Right ventricle myocardium superior (tissue), 1 donor: ENCODE results near the gene GPX6. TPM values are rescaled to one million over a fixed set of nuclear protein-coding genes. Genes with fewer than 3 reads are reported as not detected.
"Not testable (repeated sequence)": the region's sequence is repeated elsewhere in the genome, so short reads cannot be mapped to it uniquely, and the experiment has no call there.

Experiments used
- ATAC-seq: fragments of 200-7000 bp; cut with Tn5 transposase; one replicate; pipeline ENCODE4 v1.9.1; 2020; ENCODE audit warnings: mild to moderate bottlenecking; ENCODE audit not compliant: poor library complexity
- DNase-seq: peaks from one replicate; pipeline ENCODE4 v3.0.0-alpha.2; 2020
- intact Hi-C: fragments of 100-400 bp; cut with DNase I; formaldehyde crosslinking; loops from one replicate; pipeline ENCODE4 v1.11.2; 2022
- long read RNA-seq: library from polyadenylated mRNA; unstranded; transcript quantifications from one replicate; pipeline ENCODE4 v2.0.0, GENCODE V29; 2021
- total RNA-seq: library from RNA; stranded (reverse); fragmentation: NEBNext Ultra II Directional; extraction: Animal tissue kit (Norgen Biotek cat#: 25700); gene quantifications from one replicate; pipeline ENCODE4 v1.2.1, GENCODE V29; 2021
- donor health status: DM: no; HTN: yes; CAD: no; lungs with severe emphysema.

Gene GPX6
- total RNA-seq, result not detected
- long read RNA-seq, result 0 reads

GRCh38 chr6:28515676-28516075 lies at the start of gene GPX6:
Gene GPX6, minus strand, starts transcription at chr6:28515793. Its CDS starts 50 bp downstream, at chr6:28515743.
- ATAC-seq (no peak), DNase-seq (no peak)
- intact Hi-C loops, result no loop called here

- ATAC-seq, result no peak
- no peak for DNase-seq
- intact Hi-C loops, result no loop called here
Measured at GRCh38 chr6:28563430-28564095, 48.0 kb upstream of the GPX6 start.

- intact Hi-C loops, result no loop called here
- ATAC-seq, result no peak
- no peak for DNase-seq
Measured at GRCh38 chr6:28558629-28559028, 43.0 kb upstream of the GPX6 start.

GRCh38 chr6:28555136-28555535 lies 39.5 kb upstream of the GPX6 start:
- intact Hi-C loops, result no loop called here
- DNase-seq (no peak), ATAC-seq (no peak)

DNA sequence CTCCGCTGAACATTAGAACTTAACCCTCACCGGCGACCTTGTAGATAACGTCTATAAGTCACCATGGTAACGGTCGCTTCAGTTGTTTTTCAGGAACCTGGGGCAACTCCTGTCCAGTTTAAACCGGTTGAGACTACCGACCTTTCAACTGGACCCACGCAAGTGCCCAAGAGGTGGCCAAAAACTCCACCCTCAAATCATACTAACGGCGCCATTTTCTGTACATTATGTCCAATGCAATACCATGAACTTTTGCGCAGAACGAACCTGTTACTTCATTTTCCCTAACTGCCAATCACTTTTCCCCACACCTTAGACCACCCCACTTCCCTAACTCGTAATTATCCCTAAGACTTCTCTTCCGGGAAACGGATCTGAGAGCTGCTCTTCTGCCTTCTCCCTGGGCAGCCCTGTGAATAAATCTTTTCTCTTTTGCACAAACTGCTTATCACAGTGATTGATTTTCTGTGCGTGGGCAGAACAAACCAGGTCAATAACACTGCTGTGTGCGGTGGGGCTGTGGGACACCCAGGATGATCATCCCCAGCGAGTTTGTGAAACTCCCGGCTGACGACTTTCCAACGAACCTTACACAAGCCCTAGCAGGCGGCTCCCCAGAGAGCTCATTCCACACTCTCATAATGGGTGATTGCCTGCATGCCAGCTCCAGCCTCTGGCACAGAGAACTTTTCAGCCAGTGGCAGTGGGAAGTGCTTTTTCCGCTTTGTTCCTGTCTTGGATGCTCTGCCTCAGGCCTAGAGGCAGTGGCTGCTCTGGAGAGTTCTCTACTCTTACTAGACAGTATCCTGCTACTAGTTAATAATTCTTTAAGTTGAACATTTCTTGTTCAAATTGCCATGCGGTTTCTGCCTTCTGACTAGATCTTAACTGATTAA lies 38.6 kb upstream of the GPX6 start:
- intact Hi-C loops, result no loop called here
- ATAC-seq (no peak), DNase-seq (no peak)

DNA sequence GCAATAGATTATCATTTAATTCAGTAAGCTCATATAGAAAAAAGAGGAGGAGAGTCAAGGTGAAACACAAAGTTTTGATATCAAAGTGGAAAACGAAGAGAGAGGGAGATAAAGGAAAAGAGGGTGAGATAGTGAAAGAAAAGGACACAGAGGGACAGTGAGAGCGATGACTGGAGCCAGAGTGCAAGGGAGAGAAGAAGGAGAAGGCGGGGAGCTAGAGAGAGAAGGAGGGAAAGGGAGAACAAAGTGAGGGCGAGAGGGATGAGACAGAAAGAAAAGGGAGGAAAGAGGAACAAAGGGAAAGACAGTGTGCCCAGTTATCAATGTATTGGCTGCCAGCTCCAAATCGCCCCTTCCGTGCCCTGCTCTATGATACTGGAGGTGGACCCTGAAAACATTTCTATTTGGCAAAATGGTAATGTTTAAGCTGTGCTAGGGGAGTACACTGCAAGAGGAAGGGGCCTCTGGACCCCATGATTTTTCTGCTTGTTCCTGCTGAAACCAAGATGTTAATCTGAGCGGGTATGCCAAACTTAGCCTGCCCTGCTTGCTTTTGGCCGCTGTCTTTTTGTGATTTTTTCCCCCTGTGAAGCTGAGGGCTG lies 37.9 kb upstream of the GPX6 start:
- no peak for DNase-seq
- ATAC-seq, result no peak
- intact Hi-C loops, result no loop called here

- intact Hi-C loops, result no loop called here
- ATAC-seq (no peak), DNase-seq (no peak)
Measured at GRCh38 chr6:28551891-28552666, 36.5 kb upstream of the GPX6 start.

GRCh38 chr6:28547003-28547402 lies 31.4 kb upstream of the GPX6 start:
- ATAC-seq, DNase-seq, intact Hi-C loops: not testable (repeated sequence)

- ATAC-seq, result no peak
Measured at GRCh38 chr6:28545955-28546354, 30.4 kb upstream of the GPX6 start.

DNA sequence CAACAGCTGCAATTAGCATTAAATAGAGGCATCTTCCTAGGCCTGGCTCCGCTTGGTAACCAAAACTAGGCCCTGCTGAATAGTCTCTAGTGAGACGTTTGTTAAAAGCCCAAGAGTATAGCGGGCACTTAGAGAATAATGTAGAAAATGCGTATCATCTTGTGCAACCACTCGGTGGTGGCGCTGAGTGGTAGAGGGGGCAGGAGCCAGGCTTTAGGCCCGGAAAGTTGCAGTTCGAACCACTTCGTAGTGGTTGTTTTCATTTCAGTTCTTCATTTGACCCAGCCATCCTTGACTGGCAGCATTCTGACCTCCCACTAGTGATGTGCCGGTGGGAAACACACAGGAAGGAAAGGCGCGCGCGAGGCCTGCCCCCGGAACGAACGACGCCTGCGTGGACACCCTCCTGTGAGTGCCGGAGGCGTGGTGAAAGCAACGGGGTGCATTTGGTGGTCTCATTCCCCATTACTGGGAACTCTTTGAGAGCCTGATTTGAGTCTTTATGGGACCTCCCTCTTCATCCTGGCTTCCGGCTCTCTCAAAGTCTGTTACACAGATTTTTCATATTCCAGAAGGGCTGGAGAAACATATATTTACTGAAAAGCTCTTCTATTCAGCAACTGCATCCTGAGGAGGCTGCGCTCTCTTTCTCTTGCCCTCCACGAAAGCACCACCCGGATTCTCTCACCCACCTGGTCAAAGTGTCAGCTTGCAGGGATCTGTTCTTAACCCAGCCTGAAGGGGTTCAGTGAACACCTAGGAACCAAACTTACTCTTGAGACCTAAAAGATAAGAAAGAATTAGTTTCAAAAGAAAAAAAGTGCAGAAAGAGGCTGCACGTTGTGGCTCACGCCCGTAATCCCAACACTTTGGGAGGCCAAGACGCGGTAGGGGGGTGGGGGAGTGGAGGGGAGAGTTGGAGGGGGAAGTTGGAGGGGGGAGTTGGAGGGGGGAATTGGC lies 28.3 kb upstream of the GPX6 start:
- ATAC-seq (no peak), DNase-seq (no peak)
- intact Hi-C loops, result no loop called here

More at GRCh38 chr6:28545955-28546354, 30.4 kb upstream of the GPX6 start:
- DNase-seq, result no peak
- intact Hi-C loops, result no loop called here

DNA sequence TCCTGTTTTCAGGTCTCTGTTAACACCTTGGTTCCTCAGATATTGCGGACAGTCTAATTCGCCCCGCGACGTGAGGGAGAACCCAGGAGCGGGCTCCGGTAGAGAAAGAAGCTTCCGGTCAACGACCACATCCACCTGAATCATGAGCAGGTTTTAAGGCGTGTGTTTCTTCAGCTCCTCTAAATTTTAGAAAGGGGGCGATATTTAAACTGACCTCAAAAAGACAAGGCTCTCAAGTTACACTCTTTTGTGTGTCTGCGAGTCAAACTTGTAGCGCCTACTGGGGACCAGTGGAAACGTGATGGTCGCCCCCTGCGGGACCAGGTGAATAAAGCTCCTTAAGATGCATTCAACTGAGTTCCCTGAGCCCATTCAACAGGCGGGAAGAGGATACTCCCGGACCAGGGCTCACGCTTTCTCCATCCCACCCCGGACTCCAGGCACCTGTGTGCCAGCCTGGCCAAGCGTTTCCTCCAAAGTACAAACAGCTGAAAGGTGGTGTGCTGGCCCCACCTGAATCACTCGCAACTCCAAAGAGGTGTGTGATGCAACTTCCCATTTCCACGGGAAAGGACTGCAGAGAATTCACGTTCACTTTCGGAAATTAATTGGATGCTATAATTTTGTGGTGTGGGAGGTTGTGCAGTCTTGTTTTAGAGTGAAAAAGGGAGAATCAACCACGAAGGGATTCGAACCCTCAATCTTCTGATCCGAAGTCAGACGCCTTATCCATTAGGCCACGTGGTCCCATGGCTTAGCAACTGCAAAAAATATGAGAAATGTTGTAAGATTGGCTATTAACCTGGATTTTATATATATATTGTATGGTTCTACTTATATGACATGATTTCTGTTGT lies 27.1 kb upstream of the GPX6 start:
- ATAC-seq (no peak), DNase-seq (no peak)
- intact Hi-C loops, result no loop called here

DNA sequence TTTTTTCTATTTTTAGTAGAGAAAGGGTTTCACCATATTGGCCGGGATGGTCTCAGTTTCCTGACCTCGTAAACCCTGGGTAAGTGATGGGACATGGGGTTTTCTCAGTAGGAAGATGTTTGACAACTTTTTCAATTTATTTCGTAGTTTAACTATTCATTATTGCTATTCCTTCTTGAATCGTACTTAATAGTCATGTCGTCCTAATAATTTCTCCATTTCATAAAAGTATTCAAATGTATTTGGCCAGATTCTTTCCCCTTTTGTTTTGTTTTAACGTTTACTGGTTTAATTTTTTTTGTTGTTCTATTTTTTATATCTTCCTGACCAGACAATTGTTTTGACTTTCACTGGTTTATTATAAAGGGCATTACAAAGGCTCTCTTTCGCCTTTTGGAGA lies 26.4 kb upstream of the GPX6 start:
- DNase-seq (no peak), ATAC-seq (no peak)
- intact Hi-C loops, result no loop called here

DNA sequence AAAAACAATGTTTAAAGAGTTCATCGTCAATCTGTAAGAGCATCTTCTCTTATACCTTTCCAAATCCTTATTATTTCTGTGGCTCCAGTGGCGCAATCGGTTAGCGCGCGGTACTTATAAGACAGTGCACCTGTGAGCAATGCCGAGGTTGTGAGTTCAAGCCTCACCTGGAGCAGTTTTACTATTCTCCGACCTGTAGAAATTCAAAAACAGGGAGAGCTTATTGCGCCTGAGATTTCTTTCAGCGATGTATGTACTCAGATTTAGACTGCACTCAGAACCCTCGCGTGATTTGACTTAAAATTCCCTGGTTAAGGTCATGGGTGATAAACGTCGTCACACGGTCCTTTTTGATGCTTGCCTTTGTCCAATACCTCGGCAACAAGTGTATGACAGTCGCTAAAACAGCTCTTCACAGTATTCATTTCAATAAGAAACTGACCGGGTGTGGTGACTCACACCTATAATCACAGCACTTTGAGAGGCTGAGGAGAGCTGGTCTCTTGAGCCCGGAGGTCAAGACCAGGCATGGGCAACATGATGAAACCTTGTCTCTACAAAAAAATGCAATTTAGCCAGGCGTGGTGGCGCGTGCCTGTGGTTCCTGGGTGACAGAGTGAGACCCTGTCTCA lies 22.0 kb upstream of the GPX6 start:
- intact Hi-C loops, result no loop called here
- ATAC-seq (no peak), DNase-seq (no peak)

DNA sequence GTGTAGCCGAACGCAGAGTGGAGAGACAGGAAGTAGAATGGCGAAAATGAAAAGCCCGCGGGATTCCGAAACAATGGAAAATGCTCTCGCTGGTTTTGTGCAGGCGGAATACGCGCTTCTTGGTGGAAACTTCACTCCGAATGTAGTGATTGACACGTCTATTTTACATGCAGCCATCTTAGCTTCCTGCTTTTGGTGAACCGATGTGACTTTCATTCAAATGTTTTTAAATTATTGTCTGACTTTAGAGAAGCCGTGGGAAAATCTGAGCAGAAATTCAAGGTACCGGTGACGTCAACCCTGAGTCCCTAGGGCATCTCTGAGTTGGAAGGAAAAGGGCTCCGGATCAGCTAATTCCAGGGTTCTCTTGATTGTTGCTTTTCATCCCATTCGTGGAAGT lies 21.5 kb upstream of the GPX6 start:
- intact Hi-C loops, result no loop called here
- no peak for ATAC-seq
- DNase-seq, result no peak

GRCh38 chr6:28534875-28535274 lies 19.3 kb upstream of the GPX6 start:
- intact Hi-C loops, result no loop called here
- ATAC-seq, result no peak
- no peak for DNase-seq

DNA sequence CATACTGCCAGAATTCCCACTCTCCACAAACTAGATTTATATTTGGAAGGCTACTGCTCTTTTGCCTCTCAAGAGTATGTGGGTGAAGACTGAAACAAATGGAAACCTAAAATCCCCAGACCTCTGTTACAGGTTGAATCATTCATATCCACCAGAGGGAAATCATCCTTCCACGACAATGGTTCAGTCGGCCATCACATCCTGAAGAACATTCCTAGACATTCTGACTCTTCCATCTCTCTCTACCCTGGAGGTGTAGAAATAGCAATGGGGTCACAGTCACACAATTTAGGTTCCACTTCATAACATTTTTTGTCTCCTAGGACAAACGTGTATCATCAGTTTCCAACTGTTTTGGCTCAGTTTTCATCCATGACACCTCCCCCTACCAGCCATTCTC lies 18.7 kb upstream of the GPX6 start:
- intact Hi-C loops, result no loop called here
- no peak for DNase-seq
- no peak for ATAC-seq
